ENCODE results near the gene KCNT1.

DNA sequence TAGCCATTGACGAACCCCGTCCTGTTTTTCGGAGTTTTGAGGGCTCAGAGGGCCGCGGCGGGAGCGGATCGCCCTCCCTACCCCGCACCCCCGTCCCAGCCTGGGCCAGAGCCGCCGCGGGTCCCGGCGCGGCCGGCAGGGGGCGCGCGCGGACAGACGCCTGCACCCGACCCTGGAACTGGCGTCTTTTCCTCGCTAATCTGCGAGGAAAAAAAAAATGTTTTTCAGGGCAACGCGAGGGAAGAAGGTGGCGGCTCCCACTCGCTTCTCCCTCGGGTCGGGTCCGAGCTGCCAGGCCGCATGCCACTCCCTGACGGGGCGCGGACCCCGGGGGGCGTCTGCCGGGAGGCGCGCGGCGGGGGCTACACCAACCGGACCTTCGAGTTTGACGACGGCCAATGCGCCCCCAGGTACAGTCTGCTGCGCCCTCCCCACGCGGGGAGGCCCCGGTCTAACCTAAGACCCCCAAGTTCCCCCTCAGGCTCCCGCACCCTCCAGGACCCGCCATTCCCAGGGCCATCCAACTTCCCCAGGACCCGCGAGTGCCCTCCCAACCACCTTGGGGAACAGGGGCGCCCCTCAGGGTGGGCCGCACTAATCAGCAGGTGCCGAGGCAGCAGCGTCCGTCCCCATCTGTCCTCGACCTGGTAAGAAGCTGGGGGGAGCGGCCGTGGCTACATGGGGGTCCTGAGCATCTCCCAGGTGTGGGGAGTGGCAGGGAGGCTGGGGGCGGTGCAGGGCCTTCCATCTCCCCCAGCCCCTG is at the start of gene KCNT1:
- TF ChIP-seq CTCF (IDR thresholded peaks at IDR 0.05; ENCODE audit: low read depth, low read length) (peak; percentile 61), EZH2phosphoT487 (IDR thresholded peaks at IDR 0.05; ENCODE audit: low read depth) (no peak)

All from OCI-LY3 (cell line).